H1 (cell line): ENCODE data around the gene TEAD1. TPM values are rescaled to one million over a fixed set of nuclear protein-coding genes. Genes with fewer than 3 reads are reported as not detected.

Source experiments
- CBX8 ChIP-seq: fragments of 300-800, 300-1000 bp; sonication (generic); IDR thresholded peaks from 2 replicates; pipeline ENCODE4 v1.7.1; 2016; ENCODE audit warnings: low read depth, low read length, borderline replicate concordance
- CHD2 ChIP-seq: IDR thresholded peaks from 2 replicates; pipeline ENCODE4 v1.6.1; 2012; ENCODE audit warnings: low read length, improper control_type of control experiment
- KDM4A ChIP-seq: IDR thresholded peaks from one replicate; pipeline ENCODE4 v1.7.1; 2012; ENCODE audit warnings: low read depth, mild to moderate bottlenecking, moderate library complexity, low read length, inconsistent platforms; ENCODE audit not compliant: severe bottlenecking
- SIRT6 ChIP-seq: IDR thresholded peaks from one replicate; pipeline ENCODE4 v1.7.1; 2012; ENCODE audit warnings: low read length, inconsistent platforms
- TAF1 ChIP-seq: IDR thresholded peaks from 2 replicates; pipeline ENCODE4 v1.6.1; 2011; ENCODE audit warnings: mild to moderate bottlenecking, low read depth, low read length
- TBP ChIP-seq: IDR thresholded peaks from 2 replicates; pipeline ENCODE4 v1.6.1; 2011; ENCODE audit warnings: low read depth, low read length, improper control_type of control experiment
- polyA plus RNA-seq, 7 experiments: library from polyadenylated mRNA; depleted of rRNA in 3 of 7; stranded (reverse) in 5 of 7; unstranded in 2 of 7; fragments of >200 nt in 5 of 7; fragments of 200-250 nt in 2 of 7; gene quantifications; 1 replicate in 5 of 7; 2 replicates in 1 of 7; 4 replicates in 1 of 7; pipeline versions ENCODE4 v1.2.1 to v1.2.3, GENCODE V29; 2011 to 2013; ENCODE audit warnings: missing spikeins in 2 of 7, mixed read lengths in 2 of 7
- total RNA-seq: library from RNA; stranded (reverse); fragmentation: NEBNext Ultra II Directional; extraction: Animal tissue kit (Norgen Biotek cat#: 25700); gene quantifications from 2 replicates; pipeline ENCODE4 v1.2.1, GENCODE V29; 2021
- TF ChIP-seq, protein P1 (sequence below): IDR thresholded peaks from 2 replicates; pipeline ENCODE4 v1.6.1; 2012; ENCODE audit warnings: inconsistent platforms
- TF ChIP-seq, protein P2 (sequence below): IDR thresholded peaks from 2 replicates; pipeline ENCODE4 v1.6.1; 2012; ENCODE audit warnings: inconsistent platforms

Gene TEAD1
- total and polyA plus RNA-seq, 2 of the 8 experiments (the other 6 are each of a cell fraction or from before 2014, with no cell fraction given): 15.6 to 67.4 TPM

DNA sequence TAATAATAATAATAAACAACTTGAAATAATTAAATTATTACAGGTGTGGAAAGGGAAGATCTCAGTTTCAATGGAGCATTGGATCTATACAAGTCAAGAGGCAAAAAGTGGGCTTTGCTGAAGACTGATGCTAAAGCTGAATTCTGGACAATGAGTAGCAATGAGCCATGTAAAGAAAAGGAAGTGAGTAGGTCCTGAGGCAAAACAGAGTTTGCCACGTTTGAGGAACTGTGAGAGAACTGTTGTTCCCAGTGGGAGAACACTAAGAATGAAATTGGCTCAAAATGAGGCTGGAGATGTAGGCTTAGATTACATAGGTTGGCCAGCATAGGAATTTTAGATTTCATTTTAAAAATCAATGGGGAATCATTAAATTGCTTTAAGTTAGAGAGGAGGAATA, 33.9 kb upstream of the TEAD1 start (continued):
- TF ChIP-seq SIRT6: no peak
- no peak for TF ChIP-seq TBP
- no peak for TF ChIP-seq CHD2
- TF ChIP-seq KDM4A: no peak
- TF ChIP-seq, protein P1, sequence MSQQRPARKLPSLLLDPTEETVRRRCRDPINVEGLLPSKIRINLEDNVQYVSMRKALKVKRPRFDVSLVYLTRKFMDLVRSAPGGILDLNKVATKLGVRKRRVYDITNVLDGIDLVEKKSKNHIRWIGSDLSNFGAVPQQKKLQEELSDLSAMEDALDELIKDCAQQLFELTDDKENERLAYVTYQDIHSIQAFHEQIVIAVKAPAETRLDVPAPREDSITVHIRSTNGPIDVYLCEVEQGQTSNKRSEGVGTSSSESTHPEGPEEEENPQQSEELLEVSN: no peak
- TF ChIP-seq, protein P2, sequence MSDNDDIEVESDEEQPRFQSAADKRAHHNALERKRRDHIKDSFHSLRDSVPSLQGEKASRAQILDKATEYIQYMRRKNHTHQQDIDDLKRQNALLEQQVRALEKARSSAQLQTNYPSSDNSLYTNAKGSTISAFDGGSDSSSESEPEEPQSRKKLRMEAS: no peak
- no peak for TF ChIP-seq CBX8
- TF ChIP-seq TAF1: no peak
